ENCODE measurements around the gene ASIC3.

DNA sequence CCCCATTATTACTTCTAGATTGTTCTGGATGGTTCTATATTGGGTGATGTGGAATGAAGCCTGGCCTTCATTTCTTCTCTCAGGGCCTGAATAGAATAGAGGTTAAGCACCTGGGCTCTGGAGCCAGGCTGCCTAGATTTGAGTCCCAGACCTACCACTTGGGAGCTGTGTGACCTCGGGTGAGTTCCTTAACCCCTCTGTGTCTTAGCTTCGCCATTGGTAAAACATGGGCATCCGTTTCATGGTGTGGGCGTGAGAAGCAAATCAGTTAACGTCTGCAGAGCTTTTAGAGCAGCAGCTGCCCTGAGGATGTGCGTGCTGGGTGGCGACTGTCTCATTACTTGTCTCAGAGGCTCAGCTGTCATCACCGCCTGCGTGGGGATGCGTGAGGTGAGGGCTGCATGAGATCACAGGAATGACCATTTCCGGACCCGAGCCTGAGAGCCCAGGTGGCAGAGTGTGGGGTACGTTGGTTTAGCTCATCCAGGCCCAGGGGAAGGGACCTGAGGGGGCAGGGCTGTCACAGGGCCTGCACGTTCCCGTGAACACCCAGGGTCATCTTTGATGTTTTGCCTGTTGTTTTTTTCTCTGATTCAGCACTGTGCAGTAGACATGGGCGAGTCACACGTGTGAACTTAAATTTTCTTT is 47.6 kb downstream of the ASIC3 start:
- TF ChIP-seq, protein P1, sequence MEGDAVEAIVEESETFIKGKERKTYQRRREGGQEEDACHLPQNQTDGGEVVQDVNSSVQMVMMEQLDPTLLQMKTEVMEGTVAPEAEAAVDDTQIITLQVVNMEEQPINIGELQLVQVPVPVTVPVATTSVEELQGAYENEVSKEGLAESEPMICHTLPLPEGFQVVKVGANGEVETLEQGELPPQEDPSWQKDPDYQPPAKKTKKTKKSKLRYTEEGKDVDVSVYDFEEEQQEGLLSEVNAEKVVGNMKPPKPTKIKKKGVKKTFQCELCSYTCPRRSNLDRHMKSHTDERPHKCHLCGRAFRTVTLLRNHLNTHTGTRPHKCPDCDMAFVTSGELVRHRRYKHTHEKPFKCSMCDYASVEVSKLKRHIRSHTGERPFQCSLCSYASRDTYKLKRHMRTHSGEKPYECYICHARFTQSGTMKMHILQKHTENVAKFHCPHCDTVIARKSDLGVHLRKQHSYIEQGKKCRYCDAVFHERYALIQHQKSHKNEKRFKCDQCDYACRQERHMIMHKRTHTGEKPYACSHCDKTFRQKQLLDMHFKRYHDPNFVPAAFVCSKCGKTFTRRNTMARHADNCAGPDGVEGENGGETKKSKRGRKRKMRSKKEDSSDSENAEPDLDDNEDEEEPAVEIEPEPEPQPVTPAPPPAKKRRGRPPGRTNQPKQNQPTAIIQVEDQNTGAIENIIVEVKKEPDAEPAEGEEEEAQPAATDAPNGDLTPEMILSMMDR (conservative IDR thresholded peaks at IDR 0.05): no peak
- no peak for TF ChIP-seq ZFX (IDR thresholded peaks at IDR 0.05)
